Loucy (cell line): ENCODE data around the gene RPL39L.

ENCODE experiments used
- H2AFZ ChIP-seq: fragments of 200-600 bp; sonication (generic); 2 replicates; pipeline ENCODE4 v1.6.0; 2016; ENCODE audit warnings: antibody characterized with exemption, mild to moderate bottlenecking, low read length, moderate library complexity
- H3F3A ChIP-seq: fragments of 200-600 bp; 2 replicates; pipeline ENCODE4 v1.6.0; 2016; ENCODE audit warnings: antibody characterized with exemption, low read depth, mild to moderate bottlenecking
- H3K27me3 ChIP-seq: fragments of 200-600 bp; sonication (generic); 2 replicates; pipeline ENCODE4 v1.6.1; 2014; ENCODE audit warnings: low read length, mild to moderate bottlenecking; ENCODE audit not compliant: insufficient read depth, poor library complexity, severe bottlenecking
- H3K36me3 ChIP-seq: fragments of 200-600 bp; sonication (generic); 2 replicates; pipeline ENCODE4 v1.6.1; 2016; ENCODE audit warnings: low read length; ENCODE audit not compliant: insufficient read depth
- H3K4me1 ChIP-seq: fragments of 200-600 bp; sonication (generic); 2 replicates; pipeline ENCODE4 v1.5.1; 2014; ENCODE audit warnings: low read length, mild to moderate bottlenecking; ENCODE audit not compliant: insufficient read depth, poor library complexity, severe bottlenecking
- H3K4me2 ChIP-seq: fragments of 200-600 bp; sonication (generic); 2 replicates; pipeline ENCODE4 v1.6.0; 2014; ENCODE audit warnings: antibody characterized with exemption, low read length, low read depth, mild to moderate bottlenecking; ENCODE audit not compliant: poor library complexity, severe bottlenecking
- H3K4me3 ChIP-seq: fragments of 200-600 bp; sonication (generic); 2 replicates; pipeline ENCODE4 v1.5.1; 2014; ENCODE audit warnings: low read length, mild to moderate bottlenecking, mixed read lengths; ENCODE audit not compliant: poor library complexity, severe bottlenecking
- H3K79me2 ChIP-seq: fragments of 200-600 bp; sonication (generic); 2 replicates; pipeline ENCODE4 v1.6.1; 2014; ENCODE audit warnings: low read length; ENCODE audit not compliant: insufficient read depth
- H3K9ac ChIP-seq: fragments of 200-600 bp; sonication (generic); 2 replicates; pipeline ENCODE4 v1.6.0; 2014; ENCODE audit warnings: mild to moderate bottlenecking, low read depth, low read length, moderate library complexity; ENCODE audit not compliant: poor library complexity, severe bottlenecking
- H3K9me2 ChIP-seq: fragments of 200-600 bp; sonication (generic); replicated peaks from 2 replicates; pipeline ENCODE4 v1.6.1; 2016; ENCODE audit warnings: low read depth, low read length, mixed read lengths
- H3K9me3 ChIP-seq: fragments of 200-600 bp; sonication (generic); 2 replicates; pipeline ENCODE4 v1.6.1; 2014; ENCODE audit warnings: mild to moderate bottlenecking, antibody characterized with exemption, low read length, low read depth; ENCODE audit not compliant: insufficient read depth
- H4K20me1 ChIP-seq: fragments of 200-600 bp; sonication (generic); 2 replicates; pipeline ENCODE4 v1.6.0; 2014; ENCODE audit warnings: antibody characterized with exemption, low read length, mild to moderate bottlenecking; ENCODE audit not compliant: insufficient read depth, poor library complexity, severe bottlenecking
- CTCF ChIP-seq: fragments of 200-600 bp; sonication (generic); conservative IDR thresholded peaks from 2 replicates; pipeline ENCODE4 v1.5.1; 2014; ENCODE audit warnings: mild to moderate bottlenecking, antibody characterized with exemption, low read length
- EZH2phosphoT487 ChIP-seq: fragments of 200-600 bp; IDR thresholded peaks from 2 replicates; pipeline ENCODE4 v1.6.1; 2018; ENCODE audit warnings: antibody characterized with exemption, mild to moderate bottlenecking, moderate library complexity, borderline replicate concordance

RPL39L gene

GRCh38 chr3:187077085-187077484, 62.2 kb downstream of the RPL39L start:
- no peaks in the 10 kb centered on the region for H3K27me3 ChIP-seq
- no peak for TF ChIP-seq CTCF
- no peak for TF ChIP-seq EZH2phosphoT487
- no peaks in the 10 kb centered on the region for H3F3A ChIP-seq
- H3K4me1 ChIP-seq: no peaks in the 10 kb centered on the region
- no peaks in the 10 kb centered on the region for H3K9me2 ChIP-seq
- H3K36me3 ChIP-seq: peaks cover 53% of the 10 kb centered on the region; the same call in 1 of the 2 replicates
- no peak overlapping the region for H3K4me3 ChIP-seq
- no peaks in the 10 kb centered on the region for H4K20me1 ChIP-seq
- no peak overlapping the region for H3K9ac ChIP-seq
- no peak overlapping the region for H3K4me2 ChIP-seq
- no peaks in the 10 kb centered on the region for H3K79me2 ChIP-seq
- no peak overlapping the region for H2AFZ ChIP-seq
- no peaks in the 10 kb centered on the region for H3K9me3 ChIP-seq

GRCh38 chr3:187076297-187076696, 63.0 kb downstream of the RPL39L start:
- H3K36me3 ChIP-seq: peaks cover 56% of the 10 kb centered on the region; the same call in 1 of the 2 replicates
- no peak overlapping the region for H3K4me2 ChIP-seq
- no peaks in the 10 kb centered on the region for H3K4me1 ChIP-seq
- no peaks in the 10 kb centered on the region for H3K9me3 ChIP-seq
- H3K9me2 ChIP-seq: no peaks in the 10 kb centered on the region
- H3K79me2 ChIP-seq: no peaks in the 10 kb centered on the region
- H3K27me3 ChIP-seq: no peaks in the 10 kb centered on the region
- no peaks in the 10 kb centered on the region for H3F3A ChIP-seq
- no peak overlapping the region for H3K9ac ChIP-seq
- no peaks in the 10 kb centered on the region for H4K20me1 ChIP-seq
- no peak overlapping the region for H2AFZ ChIP-seq
- H3K4me3 ChIP-seq: no peak overlapping the region
- TF ChIP-seq CTCF: no peak
- no peak for TF ChIP-seq EZH2phosphoT487

GRCh38 chr3:187074846-187075245, 64.5 kb downstream of the RPL39L start:
- H3K36me3 ChIP-seq: peaks cover 56% of the 10 kb centered on the region; the same call in 1 of the 2 replicates
- no peaks in the 10 kb centered on the region for H3K27me3 ChIP-seq
- TF ChIP-seq CTCF: no peak
- no peak for TF ChIP-seq EZH2phosphoT487

More at GRCh38 chr3:187074846-187075245, 64.5 kb downstream of the RPL39L start:
- Histone ChIP-seq H3F3A (no peaks in the 10 kb centered on the region), H3K9me3 (no peaks in the 10 kb centered on the region), H3K79me2 (no peaks in the 10 kb centered on the region), H3K4me1 (no peaks in the 10 kb centered on the region), H3K9me2 (no peaks in the 10 kb centered on the region), H3K4me2 (no peak overlapping the region), H3K9ac (no peak overlapping the region), H2AFZ (no peak overlapping the region), H4K20me1 (no peaks in the 10 kb centered on the region), H3K4me3 (no peak overlapping the region)
